ENCODE results near the gene NIBAN1. TPM values are rescaled to one million over a fixed set of nuclear protein-coding genes. Genes with fewer than 3 reads are reported as not detected.

Gene NIBAN1
- total RNA-seq, 1 donor from 2014 or later = 22.8 TPM

- Histone ChIP-seq H3K27ac (no peak overlapping the region), H3K27me3 (no peaks in the 10 kb centered on the region), H3K4me3 (no peak overlapping the region), H3K9me3 (no peaks in the 10 kb centered on the region), H3K36me3 (no peaks in the 10 kb centered on the region), H3K4me1 (peaks cover 11% of the 10 kb centered on the region)
- intact Hi-C loops (cut with DNase I) = no loop called here
- TF ChIP-seq POLR2AphosphoS5 (IDR thresholded peaks at IDR 0.05; ENCODE audit: insufficient read depth in 1 of 2, low read depth in 1 of 2) (peak in 1 of 2 donors; percentile 69), CTCF (IDR thresholded peaks at IDR 0.05) (no peak), POLR2A (IDR thresholded peaks at IDR 0.05) (no peak)
- DNase-seq (ENCODE audit: extremely low spot score in 2 of 2) = no peak
Observed at GRCh38 chr1:184929711-184930202, 44.6 kb downstream of the NIBAN1 start.

GRCh38 chr1:184928394-184928793 is 45.9 kb downstream of the NIBAN1 start:
- intact Hi-C loops (cut with DNase I) = no loop called here
- Histone ChIP-seq H3K27me3 (no peaks in the 10 kb centered on the region), H3K4me3 (no peak overlapping the region), H3K36me3 (no peaks in the 10 kb centered on the region), H3K4me1 (peaks cover 11% of the 10 kb centered on the region), H3K27ac (no peak overlapping the region), H3K9me3 (no peaks in the 10 kb centered on the region)
- DNase-seq (ENCODE audit: extremely low spot score in 2 of 2) = no peak
- TF ChIP-seq POLR2AphosphoS5 (IDR thresholded peaks at IDR 0.05; ENCODE audit: insufficient read depth in 1 of 2, low read depth in 1 of 2) = no peak
- no peak for TF ChIP-seq CTCF (IDR thresholded peaks at IDR 0.05)
- no peak for TF ChIP-seq POLR2A (IDR thresholded peaks at IDR 0.05)

Small RNAs within 50 kb of the gene (small RNA-seq; reads per million reads assigned to genes)
- not detected for gene RNA5SP72

Other genes with a start within 250 kb of the NIBAN1 start
- gene EDEM3, start 219.7 kb downstream of the NIBAN1 start, total RNA-seq = 24.1 TPM
- 15.7 TPM for gene RNF2, start 71.0 kb upstream of the NIBAN1 start, total RNA-seq
- gene TRMT1L, start 182.4 kb upstream of the NIBAN1 start, total RNA-seq = 23.1 TPM
- 6.9 TPM for gene SWT1, start 182.7 kb upstream of the NIBAN1 start, total RNA-seq

All from vagina (tissue), 2 donors.